ENCODE measurements around the gene SDCCAG8. TPM values are rescaled to one million over a fixed set of nuclear protein-coding genes. Genes with fewer than 3 reads are reported as not detected.

The SDCCAG8 gene
- total and polyA plus RNA-seq, 2 of the 8 experiments (the other 6 are each of a cell fraction or from before 2014, with no cell fraction given), result 15.6 to 21.0 TPM

- Histone ChIP-seq H2BK5ac (ENCODE audit: low read depth, low read length) (peak overlapping the region; percentile 28; the same call in 1 of the 2 replicates), H3K9ac (replicated peaks in 1 of 4; ENCODE audit: extremely low read depth in 1 of 4, low read depth in 3 of 4, low read length in 3 of 4) (no peak overlapping the region), H3K4ac (replicated peaks; ENCODE audit: insufficient read length, low read depth, low read length) (no peak overlapping the region), H3K23me2 (ENCODE audit: low read depth, low read length) (no peaks in the 10 kb centered on the region), H2AK5ac (ENCODE audit: low read depth, low read length) (no peak overlapping the region), H3K27me3 (replicated peaks in 1 of 4; ENCODE audit: control insufficient read depth in 3 of 4, extremely low read depth in 1 of 4, insufficient read depth in 3 of 4, low read length in 3 of 4) (no peaks in the 10 kb centered on the region), H2AFZ (ENCODE audit: low read length) (no peak overlapping the region), H2BK120ac (replicated peaks; ENCODE audit: low read depth, low read length) (no peak overlapping the region), H3K14ac (ENCODE audit: insufficient read length) (no peak overlapping the region), H3K9me3 (ENCODE audit: insufficient read depth in 2 of 2, low read depth in 1 of 2, low read length in 1 of 2) (no peaks in the 10 kb centered on the region), H3K23ac (ENCODE audit: insufficient read length) (no peak overlapping the region), H2BK20ac (ENCODE audit: low read length) (peak overlapping the region; percentile 37; the same call in 1 of the 2 replicates), H3K4me2 (ENCODE audit: insufficient read depth in 1 of 2, low read depth in 2 of 2, low read length in 2 of 2) (no peak overlapping the region), H4K91ac (replicated peaks; ENCODE audit: insufficient read length, low read length) (no peak overlapping the region), H3K27ac (ENCODE audit: low read depth, low read length) (no peak overlapping the region), H3K4me3 (ENCODE audit: extremely low read depth in 1 of 4, insufficient read depth in 2 of 4, low read depth in 3 of 4, low read length in 4 of 4) (no peak overlapping the region), H3K18ac (ENCODE audit: extremely low read depth, low read length) (no peak overlapping the region), H4K5ac (ENCODE audit: insufficient read length, low read depth, low read length) (no peak overlapping the region), H3K36me3 (ENCODE audit: control insufficient read depth in 2 of 4, insufficient read depth in 4 of 4, low read length in 3 of 4) (no peaks in the 10 kb centered on the region), H3K79me1 (ENCODE audit: low read depth, low read length) (no peaks in the 10 kb centered on the region), H2BK15ac (ENCODE audit: low read length) (no peak overlapping the region), H3K79me2 (ENCODE audit: control insufficient read depth in 1 of 2, insufficient read depth in 2 of 2, low read length in 2 of 2) (no peaks in the 10 kb centered on the region), H4K8ac (ENCODE audit: extremely low read depth, insufficient read depth, low read length) (no peak overlapping the region; the same call in 1 of the 2 replicates), H4K20me1 (replicated peaks in 1 of 2; ENCODE audit: control insufficient read depth in 1 of 2, insufficient read depth in 2 of 2, low read length in 2 of 2) (no peaks in the 10 kb centered on the region), H3K4me1 (replicated peaks in 1 of 4; ENCODE audit: control insufficient read depth in 3 of 4, insufficient read depth in 4 of 4, low read length in 3 of 4) (peaks cover 0 to 10% (median 7%) of the 10 kb centered on the region in 4 experiments; a peak in 6 of 7 replicates), H2BK12ac (ENCODE audit: low read depth, low read length) (no peak overlapping the region), H3K56ac (replicated peaks; ENCODE audit: insufficient read length, low read depth, low read length) (no peak overlapping the region)
- no peak for FAIRE-seq
- POLR2A ChIA-PET (ENCODE audit: partially characterized antibody), result no interaction called here
- TF ChIP-seq HDAC6 (IDR thresholded peaks at IDR 0.05; ENCODE audit: low read depth, low read length), result no peak
- no peak for TF ChIP-seq YY1 (IDR thresholded peaks at IDR 0.05; ENCODE audit: low read depth, low read length)
- no peak for TF ChIP-seq KDM5A (IDR thresholded peaks at IDR 0.05; ENCODE audit: low read length)
- TF ChIP-seq SP2 (IDR thresholded peaks at IDR 0.05; ENCODE audit: low read length), result no peak
- TF ChIP-seq SIRT6 (IDR thresholded peaks at IDR 0.05; ENCODE audit: low read length), result no peak
- 94% methylated on average over 8 of the region's 8 CpGs; no CpG with 5 or more reads in 1 of the 2 experiments for WGBS, 2 experiments (ENCODE audit: extremely low coverage in 1 of 2, insufficient coverage in 1 of 2, insufficient read length in 1 of 2, insufficient replicate concordance in 2 of 2, low coverage in 1 of 2, low lambda C conversion rate in 2 of 2, missing lambda C conversion rate in 1 of 2)
- DNase-seq (ENCODE audit: low read depth in 1 of 2, low spot score in 2 of 2), result no peak
- CTCF ChIA-PET (ENCODE audit: partially characterized antibody), result interaction anchor here (0.6 to 1.4 kb wide), 4 partner anchors 8 to 28 kb away, joined by 3 to 4 read pairs (median 3); no protein-coding TSS in a partner anchor
Measured at GRCh38 chr1:243390162-243390791, 134.4 kb downstream of the SDCCAG8 start.

All from H1 (cell line).